ENCODE results near the gene RHNO1. TPM values are rescaled to one million over a fixed set of nuclear protein-coding genes. Genes with fewer than 3 reads are reported as not detected.

Gene RHNO1
- polyA plus RNA-seq, 1 donor from 2014 or later = 85.8 TPM

DNA sequence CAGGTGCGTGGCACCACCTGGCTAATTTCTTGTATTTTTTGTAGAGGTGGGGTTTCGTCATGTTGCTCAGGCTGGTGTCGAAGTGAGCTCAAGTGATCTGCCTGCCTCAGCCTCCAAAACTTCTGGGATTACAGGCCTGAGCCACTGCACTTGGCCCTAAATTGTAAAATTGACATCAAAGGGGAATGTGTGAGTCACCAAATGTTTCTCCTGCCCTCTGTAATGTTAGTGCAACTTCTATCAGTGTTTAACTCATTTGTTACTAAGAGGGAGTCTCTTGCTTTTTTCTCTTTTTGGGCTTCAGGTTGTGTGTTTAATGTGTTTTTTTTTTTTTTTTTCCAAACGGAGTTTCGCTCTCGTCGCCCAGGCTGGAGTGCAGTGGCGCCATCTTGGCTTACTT is 16.0 kb downstream of the RHNO1 start:
- peaks cover 14% of the 10 kb centered on the region for H3K79me2 ChIP-seq (replicated peaks; ENCODE audit: insufficient read depth, low read length)
- H2AFZ ChIP-seq (ENCODE audit: low read depth, low read length) = no peak overlapping the region
- no peak for TF ChIP-seq EP300 (conservative IDR thresholded peaks at IDR 0.05; ENCODE audit: poor library complexity, severe bottlenecking)
- TF ChIP-seq SMC3 (conservative IDR thresholded peaks at IDR 0.05; ENCODE audit: poor library complexity) = no peak
- TF ChIP-seq RAD21 (conservative IDR thresholded peaks at IDR 0.05) = no peak
- no peak for TF ChIP-seq EZH2 (IDR thresholded peaks at IDR 0.05; ENCODE audit: borderline replicate concordance, insufficient read depth, low read length, poor library complexity, severe bottlenecking)
- no peak for TF ChIP-seq MXI1 (conservative IDR thresholded peaks at IDR 0.05; ENCODE audit: poor library complexity, severe bottlenecking)
- TF ChIP-seq, protein P1, sequence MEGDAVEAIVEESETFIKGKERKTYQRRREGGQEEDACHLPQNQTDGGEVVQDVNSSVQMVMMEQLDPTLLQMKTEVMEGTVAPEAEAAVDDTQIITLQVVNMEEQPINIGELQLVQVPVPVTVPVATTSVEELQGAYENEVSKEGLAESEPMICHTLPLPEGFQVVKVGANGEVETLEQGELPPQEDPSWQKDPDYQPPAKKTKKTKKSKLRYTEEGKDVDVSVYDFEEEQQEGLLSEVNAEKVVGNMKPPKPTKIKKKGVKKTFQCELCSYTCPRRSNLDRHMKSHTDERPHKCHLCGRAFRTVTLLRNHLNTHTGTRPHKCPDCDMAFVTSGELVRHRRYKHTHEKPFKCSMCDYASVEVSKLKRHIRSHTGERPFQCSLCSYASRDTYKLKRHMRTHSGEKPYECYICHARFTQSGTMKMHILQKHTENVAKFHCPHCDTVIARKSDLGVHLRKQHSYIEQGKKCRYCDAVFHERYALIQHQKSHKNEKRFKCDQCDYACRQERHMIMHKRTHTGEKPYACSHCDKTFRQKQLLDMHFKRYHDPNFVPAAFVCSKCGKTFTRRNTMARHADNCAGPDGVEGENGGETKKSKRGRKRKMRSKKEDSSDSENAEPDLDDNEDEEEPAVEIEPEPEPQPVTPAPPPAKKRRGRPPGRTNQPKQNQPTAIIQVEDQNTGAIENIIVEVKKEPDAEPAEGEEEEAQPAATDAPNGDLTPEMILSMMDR (IDR thresholded peaks at IDR 0.05; ENCODE audit: poor library complexity, severe bottlenecking) = no peak
- TF ChIP-seq, protein P2, sequence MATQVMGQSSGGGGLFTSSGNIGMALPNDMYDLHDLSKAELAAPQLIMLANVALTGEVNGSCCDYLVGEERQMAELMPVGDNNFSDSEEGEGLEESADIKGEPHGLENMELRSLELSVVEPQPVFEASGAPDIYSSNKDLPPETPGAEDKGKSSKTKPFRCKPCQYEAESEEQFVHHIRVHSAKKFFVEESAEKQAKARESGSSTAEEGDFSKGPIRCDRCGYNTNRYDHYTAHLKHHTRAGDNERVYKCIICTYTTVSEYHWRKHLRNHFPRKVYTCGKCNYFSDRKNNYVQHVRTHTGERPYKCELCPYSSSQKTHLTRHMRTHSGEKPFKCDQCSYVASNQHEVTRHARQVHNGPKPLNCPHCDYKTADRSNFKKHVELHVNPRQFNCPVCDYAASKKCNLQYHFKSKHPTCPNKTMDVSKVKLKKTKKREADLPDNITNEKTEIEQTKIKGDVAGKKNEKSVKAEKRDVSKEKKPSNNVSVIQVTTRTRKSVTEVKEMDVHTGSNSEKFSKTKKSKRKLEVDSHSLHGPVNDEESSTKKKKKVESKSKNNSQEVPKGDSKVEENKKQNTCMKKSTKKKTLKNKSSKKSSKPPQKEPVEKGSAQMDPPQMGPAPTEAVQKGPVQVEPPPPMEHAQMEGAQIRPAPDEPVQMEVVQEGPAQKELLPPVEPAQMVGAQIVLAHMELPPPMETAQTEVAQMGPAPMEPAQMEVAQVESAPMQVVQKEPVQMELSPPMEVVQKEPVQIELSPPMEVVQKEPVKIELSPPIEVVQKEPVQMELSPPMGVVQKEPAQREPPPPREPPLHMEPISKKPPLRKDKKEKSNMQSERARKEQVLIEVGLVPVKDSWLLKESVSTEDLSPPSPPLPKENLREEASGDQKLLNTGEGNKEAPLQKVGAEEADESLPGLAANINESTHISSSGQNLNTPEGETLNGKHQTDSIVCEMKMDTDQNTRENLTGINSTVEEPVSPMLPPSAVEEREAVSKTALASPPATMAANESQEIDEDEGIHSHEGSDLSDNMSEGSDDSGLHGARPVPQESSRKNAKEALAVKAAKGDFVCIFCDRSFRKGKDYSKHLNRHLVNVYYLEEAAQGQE (IDR thresholded peaks at IDR 0.05; ENCODE audit: borderline replicate concordance) = no peak
- TF ChIP-seq TAF1 (IDR thresholded peaks at IDR 0.05; ENCODE audit: low read depth) = no peak
- no peak for TF ChIP-seq POLR2AphosphoS5 (IDR thresholded peaks at IDR 0.05)
- H3F3A ChIP-seq (ENCODE audit: insufficient read depth, low read length, poor library complexity, severe bottlenecking) = peaks cover 4% of the 10 kb centered on the region
- no peaks in the 10 kb centered on the region for H3K27me3 ChIP-seq (ENCODE audit: insufficient read depth, low read depth, low read length)
- H3K4me3 ChIP-seq (ENCODE audit: low read length) = no peak overlapping the region
- H3K27ac ChIP-seq (ENCODE audit: low read length) = no peak overlapping the region
- H4K20me1 ChIP-seq (ENCODE audit: insufficient read depth) = no peaks in the 10 kb centered on the region
- no peaks in the 10 kb centered on the region for H3K9me2 ChIP-seq (ENCODE audit: insufficient read depth, low read length)
- no peak overlapping the region for H3K4me2 ChIP-seq (ENCODE audit: low read length)
- no peak overlapping the region for H3K9ac ChIP-seq (ENCODE audit: low read length)
- H3K9me3 ChIP-seq (ENCODE audit: low read length) = no peaks in the 10 kb centered on the region
- no peaks in the 10 kb centered on the region for H3K36me3 ChIP-seq (ENCODE audit: insufficient read depth, low read length)

DNA sequence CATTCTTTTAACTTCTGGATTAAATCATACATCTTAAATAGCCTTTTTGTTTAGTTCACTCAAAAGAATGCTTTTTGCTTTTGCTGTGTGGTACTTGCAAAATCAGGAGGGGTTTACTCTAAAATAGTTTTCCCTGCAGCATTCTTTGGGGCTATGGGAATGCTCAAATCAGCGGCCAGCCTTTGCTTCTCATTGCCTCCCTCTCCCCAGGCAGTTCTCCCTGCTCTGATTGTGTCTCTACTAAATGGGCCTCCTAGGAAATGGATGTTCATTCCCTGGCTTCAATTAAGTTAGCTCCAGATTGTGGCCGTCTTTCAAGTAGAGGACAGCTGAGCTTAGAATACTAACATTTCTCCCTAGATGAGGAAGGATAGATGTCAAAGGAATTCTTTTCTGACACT is 18.0 kb downstream of the RHNO1 start:
- no peaks in the 10 kb centered on the region for H4K20me1 ChIP-seq (ENCODE audit: insufficient read depth)
- no peak overlapping the region for H3K9ac ChIP-seq (ENCODE audit: low read length)
- no peak for TF ChIP-seq POLR2AphosphoS5 (IDR thresholded peaks at IDR 0.05)
- no peak for TF ChIP-seq RAD21 (conservative IDR thresholded peaks at IDR 0.05)
- TF ChIP-seq TAF1 (IDR thresholded peaks at IDR 0.05; ENCODE audit: low read depth) = no peak
- TF ChIP-seq EZH2 (IDR thresholded peaks at IDR 0.05; ENCODE audit: borderline replicate concordance, insufficient read depth, low read length, poor library complexity, severe bottlenecking) = no peak
- TF ChIP-seq, protein P1 (IDR thresholded peaks at IDR 0.05; ENCODE audit: poor library complexity, severe bottlenecking) = no peak
- TF ChIP-seq, protein P2 (IDR thresholded peaks at IDR 0.05; ENCODE audit: borderline replicate concordance) = no peak
- no peak for TF ChIP-seq MXI1 (conservative IDR thresholded peaks at IDR 0.05; ENCODE audit: poor library complexity, severe bottlenecking)
- no peak for TF ChIP-seq SMC3 (conservative IDR thresholded peaks at IDR 0.05; ENCODE audit: poor library complexity)
- TF ChIP-seq EP300 (conservative IDR thresholded peaks at IDR 0.05; ENCODE audit: poor library complexity, severe bottlenecking) = no peak
- H3K36me3 ChIP-seq (ENCODE audit: insufficient read depth, low read length) = no peaks in the 10 kb centered on the region
- peaks cover 14% of the 10 kb centered on the region for H3K79me2 ChIP-seq (replicated peaks; ENCODE audit: insufficient read depth, low read length)
- H3K9me3 ChIP-seq (ENCODE audit: low read length) = no peaks in the 10 kb centered on the region
- no peak overlapping the region for H3K27ac ChIP-seq (ENCODE audit: low read length)
- no peak overlapping the region for H3K4me3 ChIP-seq (ENCODE audit: low read length)
- no peaks in the 10 kb centered on the region for H3K27me3 ChIP-seq (ENCODE audit: insufficient read depth, low read depth, low read length)
- H3K4me2 ChIP-seq (ENCODE audit: low read length) = no peak overlapping the region
- no peak overlapping the region for H2AFZ ChIP-seq (ENCODE audit: low read depth, low read length)
- H3K9me2 ChIP-seq (ENCODE audit: insufficient read depth, low read length) = no peaks in the 10 kb centered on the region
- peaks cover 4% of the 10 kb centered on the region for H3F3A ChIP-seq (ENCODE audit: insufficient read depth, low read length, poor library complexity, severe bottlenecking)
